RCC 7860 (cell line): ENCODE results near the gene OXT.
A peak's percentile ranks its signal among the peaks of the same experiment; 100 is the strongest.
"Not testable (repeated sequence)": the region's sequence is repeated elsewhere in the genome, so short reads cannot be mapped to it uniquely, and the experiment has no call there.

Experiments
- DNase-seq: peaks from one replicate; pipeline ENCODE4 v3.0.0-alpha.2; 2015; ENCODE audit warnings: low spot score
- FAIRE-seq: peaks from 2 replicates; lab custom pipeline; 2012; peaks lifted over from hg19 to GRCh38; lab: Jason Lieb, UNC

The OXT gene

DNA sequence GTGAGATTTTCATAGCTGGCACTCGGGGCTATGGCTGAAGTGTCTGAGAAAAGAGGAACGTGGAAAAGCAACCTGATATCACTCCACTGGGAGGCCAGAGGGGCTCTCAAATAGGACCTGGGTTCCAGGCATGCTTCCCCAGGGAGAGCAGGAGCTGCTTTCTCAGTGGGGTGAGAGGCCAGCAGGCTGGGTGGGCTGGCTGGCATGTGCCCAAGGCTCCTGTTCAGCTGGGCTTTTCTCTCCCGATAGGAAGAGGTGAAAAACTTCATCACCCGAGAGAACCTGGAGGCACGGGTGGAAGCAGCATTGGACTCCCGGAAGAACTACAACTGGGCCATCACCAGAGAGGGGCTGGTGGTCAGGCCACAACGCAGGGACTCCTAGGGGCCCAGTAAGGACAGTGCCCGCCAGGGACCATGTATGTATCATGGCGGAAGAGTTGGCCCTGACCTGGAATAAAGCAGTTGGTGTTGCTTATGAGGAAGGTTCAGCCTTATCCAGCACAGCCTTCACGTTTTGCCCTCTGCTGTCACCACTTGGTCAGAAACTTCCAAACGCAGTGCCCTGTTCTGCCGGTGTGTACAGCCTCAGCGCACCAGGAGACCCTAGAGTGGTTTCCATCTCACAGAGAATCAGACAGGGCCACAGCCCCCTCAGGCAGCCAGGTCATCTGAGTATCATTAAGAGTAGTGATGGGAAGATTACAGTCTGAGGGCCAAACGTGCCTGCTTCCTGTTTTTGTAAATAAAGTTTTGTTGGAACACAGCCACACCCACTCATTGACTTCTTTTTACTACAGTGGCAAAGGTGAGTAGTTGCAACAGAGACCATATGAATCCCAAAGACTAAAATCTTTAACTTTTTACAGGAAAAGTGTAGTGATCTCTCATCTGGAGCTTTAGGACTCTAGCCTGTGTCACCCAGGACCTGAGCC, 23.7 kb upstream of the OXT start:
- FAIRE-seq: no peak
- DNase-seq: no peak

DNA sequence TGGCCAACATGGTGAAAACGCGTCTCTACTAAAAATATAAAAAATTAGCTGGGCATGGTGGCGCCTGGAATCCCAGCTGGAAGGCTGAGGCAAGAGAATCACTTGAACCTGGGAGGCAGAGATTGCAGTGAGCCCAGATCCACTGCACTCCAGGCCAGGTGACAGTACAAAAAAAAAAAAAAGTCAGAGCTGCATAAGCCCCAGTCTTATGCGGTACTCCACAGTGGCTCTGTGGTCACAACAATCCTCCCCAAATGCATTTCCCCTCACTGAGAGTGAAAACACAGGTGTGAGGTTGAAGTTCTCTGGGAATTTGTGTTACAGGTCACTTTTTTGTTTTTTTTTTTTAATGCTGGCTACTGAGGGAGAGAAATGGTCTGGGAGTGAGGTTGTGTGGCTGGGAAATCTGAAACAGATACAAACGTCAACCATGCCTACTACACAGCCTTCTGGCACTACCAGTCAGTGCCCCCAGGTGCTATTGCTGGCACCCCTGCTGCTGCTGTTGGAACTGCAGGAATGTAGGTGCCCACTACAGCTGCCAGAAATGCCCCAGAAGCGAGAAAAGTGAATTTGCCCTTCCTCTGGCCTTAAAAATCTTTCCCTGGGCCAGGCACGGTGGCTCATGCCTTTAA, 19.9 kb upstream of the OXT start:
- DNase-seq (no peak), FAIRE-seq (no peak)

DNA sequence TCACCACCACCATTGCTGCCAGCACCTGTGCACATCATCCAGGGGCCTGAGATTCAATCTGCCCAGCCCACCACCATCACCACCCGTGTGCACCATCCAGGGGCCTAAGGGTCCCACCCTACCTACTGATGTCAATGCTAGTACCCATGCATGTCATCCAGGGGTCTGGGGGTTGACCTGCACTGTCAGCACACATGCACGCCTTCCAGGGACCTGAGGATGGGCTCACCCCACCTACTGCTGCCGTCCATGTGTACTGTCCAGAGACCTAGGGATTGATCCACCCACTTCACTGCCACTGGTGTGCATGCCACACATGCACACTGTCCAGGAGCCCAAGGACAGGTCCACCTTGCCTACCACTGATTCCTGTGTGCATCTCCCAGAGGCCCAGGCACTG, 11.9 kb upstream of the OXT start:
- FAIRE-seq (no peak), DNase-seq (no peak)

DNA sequence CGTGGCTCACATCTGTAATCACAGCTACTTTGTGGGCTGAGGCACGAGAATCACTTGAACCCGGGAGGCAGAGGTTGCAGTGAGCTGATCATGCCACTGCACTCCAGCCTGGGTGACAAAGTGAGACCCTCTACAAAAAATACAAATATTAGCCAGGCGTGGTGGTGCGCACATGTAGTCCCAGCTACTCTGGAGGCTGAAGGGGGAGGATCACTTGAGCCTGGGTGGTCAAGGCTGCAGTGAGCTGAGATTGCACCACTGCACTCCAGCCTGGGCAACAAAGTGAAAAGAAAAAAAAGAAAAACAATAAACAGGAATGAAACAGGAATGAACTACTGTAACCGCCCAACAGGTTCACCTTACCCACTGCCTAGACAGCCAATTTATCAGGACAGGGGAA, 7.3 kb upstream of the OXT start:
- DNase-seq, FAIRE-seq: not testable (repeated sequence)

DNA sequence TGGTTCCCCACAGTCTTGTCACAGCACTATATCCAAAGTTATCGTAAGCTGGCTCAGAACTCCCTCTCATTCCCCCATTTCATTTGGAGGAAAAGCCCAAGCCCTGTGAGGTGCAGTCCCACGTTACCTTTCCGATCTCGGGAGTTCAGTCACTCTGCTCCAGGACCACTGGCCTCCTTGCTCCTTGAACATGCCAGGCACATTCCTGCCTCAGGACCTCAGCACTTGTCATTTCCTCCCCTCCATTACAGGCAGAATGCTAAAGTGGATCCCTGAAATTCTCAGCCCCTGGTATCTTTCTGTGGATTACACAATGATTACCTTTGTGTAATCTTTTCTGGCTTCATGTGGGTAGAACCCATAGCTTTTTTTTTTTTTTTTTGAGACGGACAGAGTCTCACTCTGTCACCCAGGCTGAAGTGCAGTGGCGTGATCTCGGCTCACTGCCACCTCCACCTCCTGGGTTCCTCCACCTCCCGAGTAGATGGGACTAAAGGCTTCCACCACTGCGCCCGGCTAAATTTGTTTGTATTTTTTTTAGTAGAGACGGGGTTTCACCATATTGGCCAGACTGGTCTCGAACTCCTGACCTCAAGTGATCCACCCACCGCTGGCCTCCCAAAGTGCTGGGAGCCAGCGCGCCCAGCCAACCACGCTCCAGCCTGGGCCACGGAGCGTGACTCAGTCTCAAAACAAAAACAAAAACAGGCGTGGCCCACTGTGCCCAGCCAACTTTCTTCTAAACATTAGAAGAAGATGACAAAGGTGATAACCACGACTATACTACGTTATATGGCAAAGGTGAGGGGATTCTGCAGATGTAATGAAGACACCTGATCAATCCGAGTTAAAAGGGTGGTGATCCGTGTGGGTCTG, 4.0 kb upstream of the OXT start:
- no peak for FAIRE-seq
- DNase-seq: no peak

DNA sequence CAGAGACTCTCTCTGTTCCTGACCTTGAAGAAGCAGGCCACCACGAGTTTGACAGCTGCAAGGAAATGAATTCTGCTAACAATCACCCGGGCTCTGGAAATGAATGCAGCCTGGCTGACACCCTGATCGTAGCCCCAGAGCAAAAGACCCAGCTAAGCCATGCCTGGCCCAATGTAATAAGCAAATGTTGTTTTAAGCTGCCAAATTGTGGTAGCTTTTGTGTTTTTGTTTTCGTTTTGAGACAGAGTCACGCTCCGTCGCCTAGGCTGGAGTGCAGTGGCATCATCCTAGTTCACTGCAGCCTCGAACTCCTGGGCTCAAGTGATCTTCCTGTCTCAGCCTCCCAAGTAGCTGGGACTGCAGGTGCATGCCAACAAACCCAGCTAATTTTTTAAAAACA, 3.3 kb upstream of the OXT start:
- FAIRE-seq (no peak), DNase-seq (no peak)

DNA sequence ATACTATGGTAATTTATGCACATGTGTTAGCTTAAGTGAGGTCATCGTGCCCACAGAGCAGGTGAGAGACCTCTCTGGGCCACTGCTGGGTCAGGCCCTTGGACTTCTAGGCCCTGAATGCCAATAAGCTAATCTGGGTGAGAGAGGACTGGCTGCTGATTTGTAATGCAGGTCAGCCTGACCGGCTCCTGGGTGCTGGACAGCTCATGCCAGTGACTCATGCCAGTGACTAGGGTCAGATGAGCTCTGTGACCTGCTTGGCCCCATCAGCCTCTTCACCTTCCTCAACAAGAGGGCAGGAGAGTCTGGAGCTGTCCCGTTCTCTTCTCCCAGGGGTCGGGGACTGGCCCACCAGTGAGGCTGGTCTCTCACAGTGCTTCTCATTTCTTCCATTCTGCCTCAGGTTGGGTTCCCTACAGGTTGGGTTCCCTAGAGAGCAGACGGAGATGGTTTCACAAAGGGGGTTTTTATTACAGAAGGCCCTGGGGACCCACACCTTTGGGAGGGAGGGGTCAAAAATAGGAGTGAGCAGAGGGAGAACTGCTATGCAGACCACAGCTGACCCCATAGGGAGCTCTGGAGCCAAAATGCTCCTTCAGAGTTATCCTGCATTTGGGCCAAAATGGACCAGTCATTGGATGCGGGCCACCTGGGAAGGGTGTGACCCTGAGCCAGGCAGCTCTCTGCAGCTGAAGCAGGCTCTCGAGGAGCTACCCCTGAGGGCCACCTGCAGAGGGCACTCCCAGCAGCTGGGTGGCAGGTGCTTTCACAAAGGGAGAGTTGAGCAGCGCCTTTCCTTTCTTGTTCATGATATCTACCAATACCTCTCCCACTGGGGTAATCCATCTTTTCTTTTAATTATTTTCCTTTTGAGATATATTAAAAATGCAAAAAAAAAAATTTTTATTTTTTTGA, 2.2 kb upstream of the OXT start:
- DNase-seq (peak; percentile 71), FAIRE-seq (peak; percentile 58)

DNA sequence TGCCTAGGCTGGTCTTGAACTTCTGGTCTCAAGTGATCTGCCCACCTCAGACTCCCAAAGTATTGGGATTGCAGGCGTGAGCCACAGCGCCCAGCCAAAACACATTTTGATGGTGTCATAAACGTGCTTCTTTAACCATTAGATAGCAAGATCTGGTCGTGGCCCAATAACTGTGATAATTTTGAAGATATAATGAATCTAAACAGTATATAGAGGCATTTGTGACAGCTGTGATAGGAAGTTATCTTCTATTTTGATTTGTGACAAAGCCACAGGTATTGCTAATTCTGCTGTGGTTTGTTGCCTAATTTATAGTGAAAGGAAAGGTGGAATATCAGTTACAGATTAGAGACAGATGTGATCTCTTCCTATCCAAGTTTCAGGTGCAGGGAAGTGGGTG, 695 bp upstream of the OXT start:
- DNase-seq: no peak
- no peak for FAIRE-seq

DNA sequence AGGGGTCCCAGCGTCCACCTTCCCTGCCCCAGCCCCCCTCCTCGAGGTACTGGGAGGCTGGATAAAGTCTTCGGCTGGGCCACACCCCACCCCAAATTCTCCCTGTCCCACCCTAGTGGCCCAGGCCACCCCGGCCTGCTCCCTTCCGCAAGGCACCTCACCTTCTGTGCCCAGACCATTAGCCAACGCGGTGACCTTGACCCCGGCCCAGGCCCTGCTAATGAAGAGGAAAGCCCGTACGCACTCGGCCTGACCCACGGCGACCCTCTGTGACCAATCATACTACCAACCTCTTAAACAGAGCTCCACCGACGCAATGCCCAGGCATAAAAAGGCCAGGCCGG, 182 bp upstream of the OXT start:
- DNase-seq (no peak), FAIRE-seq (no peak)

DNA sequence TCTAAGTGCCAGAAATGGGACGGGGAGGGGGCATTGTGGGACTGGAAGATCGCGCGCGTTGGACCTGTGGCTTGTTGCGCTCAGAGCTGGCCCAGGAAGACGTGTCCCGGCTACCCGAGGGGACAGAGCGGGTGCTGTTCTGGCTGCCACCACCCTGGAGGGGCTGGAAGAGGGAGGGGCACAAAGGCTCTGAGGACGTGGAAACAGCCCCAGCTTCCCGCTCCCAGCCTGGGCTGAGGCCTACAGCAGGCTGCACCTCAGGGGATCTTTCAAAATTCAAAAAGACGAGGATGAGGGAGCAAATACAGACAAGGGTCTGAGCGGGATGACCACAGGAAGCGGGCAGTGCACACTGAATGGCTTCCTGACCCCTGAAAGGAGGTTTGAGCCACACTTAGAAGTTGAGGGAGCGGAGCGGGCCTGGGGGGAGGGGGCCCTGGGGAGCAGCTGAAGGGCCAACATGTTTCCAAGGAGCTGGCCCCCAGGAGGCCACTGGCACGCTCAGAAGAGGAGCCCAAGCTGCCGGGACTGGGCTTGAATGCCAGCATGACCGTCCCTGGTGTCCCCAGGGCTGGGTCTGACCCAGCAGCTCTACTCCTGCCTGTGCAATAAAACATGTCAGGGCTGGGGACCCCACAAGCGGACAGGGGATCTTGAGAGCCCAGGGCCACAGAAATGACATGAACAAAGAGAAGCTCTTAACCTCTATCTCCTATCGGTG, 1.3 kb downstream of the OXT start:
- FAIRE-seq (no peak), DNase-seq (no peak)

DNA sequence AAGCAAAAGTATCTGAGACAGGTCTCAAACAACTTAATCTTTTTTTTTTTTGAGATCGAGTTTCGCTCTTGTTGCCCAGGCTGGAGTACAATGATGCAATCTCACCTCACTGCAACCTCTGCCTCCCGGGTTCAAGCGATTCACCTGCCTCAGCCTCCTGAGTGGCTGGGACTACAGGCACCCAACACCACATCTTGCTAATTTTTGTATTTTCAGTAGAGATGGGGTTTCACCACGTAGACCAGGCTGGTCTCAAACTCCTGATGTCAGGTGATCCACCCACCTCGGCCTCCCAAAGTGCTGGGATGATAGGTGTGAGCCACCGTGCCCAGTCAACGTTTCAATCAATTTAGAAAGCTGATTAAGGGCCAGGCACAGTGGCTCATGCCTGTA, 1.8 kb downstream of the OXT start:
- not testable (repeated sequence) for FAIRE-seq, DNase-seq

DNA sequence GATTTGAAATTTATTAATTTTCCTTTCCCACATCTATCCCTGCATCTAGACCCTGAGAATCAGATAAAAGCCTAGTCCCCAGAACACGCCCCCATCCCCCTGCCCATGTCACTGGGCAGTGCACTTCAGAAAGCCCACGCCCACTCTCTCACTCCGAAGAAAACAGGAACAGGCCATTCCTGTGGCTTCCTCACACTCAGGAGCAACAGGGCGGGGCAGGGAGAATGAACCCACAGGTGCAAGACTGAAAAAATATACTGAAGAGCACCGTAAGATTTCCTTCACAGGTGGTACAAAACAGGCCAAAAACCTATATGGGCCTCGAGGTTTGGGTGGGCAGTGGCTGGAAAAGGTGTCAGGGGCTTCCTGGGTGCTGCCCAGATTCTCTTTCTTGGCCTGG, 3.4 kb downstream of the OXT start:
- FAIRE-seq (no peak), DNase-seq (no peak)

DNA sequence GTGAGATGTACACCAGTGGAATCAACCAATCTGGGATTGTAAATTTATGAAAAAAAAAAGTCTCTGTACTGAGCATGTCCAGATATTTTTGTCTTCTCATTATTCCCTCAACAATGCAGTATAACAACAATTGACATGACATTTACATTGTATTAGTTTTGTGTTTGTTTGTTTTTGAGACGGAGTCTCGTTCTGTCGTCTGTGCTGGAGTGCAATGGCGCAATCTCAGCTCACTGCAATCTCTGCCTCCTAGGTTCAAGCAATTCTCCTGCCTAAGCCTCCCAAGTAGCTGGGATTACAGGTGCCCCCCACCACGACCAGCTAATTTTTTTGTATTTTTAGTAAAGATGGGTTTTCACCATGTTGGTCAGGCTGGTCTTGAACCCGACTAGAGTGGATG, 3.9 kb downstream of the OXT start:
- FAIRE-seq, DNase-seq: not testable (repeated sequence)

DNA sequence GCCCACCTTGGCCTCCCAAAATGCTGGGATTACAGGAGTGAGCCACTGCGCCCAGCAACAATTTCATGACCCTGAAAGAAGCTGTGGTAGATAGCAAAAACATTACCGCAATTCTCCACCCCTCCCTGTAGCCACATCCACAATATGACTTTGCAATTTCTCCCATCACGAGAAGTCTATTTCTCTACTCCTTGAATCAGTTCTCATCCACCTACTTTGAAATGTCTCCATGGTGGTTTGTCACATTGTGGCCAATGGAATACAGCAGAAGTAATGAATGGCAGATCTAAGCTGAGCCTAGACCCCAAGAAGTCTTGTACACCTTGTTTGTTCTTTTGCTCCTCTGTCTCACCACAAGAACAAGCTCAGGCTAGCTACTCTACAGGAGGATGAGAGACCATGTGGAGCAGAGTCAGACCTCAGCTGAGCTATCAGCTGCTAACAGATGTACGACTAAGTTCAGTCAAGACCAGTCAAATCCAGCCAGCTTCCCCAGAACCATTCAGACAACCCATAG, 6.3 kb downstream of the OXT start:
- FAIRE-seq: no peak
- DNase-seq: no peak

DNA sequence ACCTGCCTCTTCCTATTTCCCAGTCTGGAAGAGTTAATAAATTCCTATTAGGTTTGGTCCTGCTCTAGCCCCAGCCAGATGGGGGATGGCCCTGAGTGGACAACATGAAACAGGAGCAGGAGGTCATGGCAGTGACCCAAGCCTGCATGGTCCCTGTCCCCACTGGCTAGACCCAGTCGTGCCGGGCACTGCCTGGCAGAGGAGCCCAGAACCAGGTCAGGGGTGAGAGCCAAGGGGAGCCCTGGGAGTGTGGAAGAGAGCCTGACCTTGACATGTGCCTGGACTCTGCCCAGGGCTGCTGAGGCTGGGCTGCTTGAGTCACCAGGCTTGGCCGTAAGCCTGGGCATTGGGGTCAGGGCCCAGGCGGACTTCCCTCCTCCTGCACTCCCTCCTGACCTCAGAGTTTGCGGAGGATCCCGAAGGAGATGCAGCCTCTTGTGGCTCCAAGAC, 9.5 kb downstream of the OXT start:
- FAIRE-seq: peak; percentile 84

DNA sequence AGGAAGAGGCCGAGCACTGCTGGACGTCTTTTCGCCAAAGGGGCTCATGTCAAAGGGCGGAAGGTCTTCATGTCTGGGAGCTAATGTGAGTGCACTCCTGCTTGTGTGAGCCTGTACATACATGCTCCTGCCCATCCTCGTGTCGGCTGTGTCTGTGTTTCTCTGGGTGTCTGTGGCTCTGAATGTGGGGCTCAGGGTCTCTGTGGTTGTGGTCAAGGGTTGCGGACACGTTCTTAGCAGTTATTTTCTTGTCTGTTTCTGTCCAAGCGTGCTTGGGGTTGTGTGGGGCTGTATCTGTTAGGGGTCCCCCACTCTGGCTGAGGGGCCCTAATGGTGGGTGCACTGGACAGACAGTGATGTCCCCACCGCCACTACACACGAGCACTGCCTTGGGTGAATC, 10.2 kb downstream of the OXT start:
- FAIRE-seq (no peak), DNase-seq (no peak)

More for the DNA sequence above, 9.5 kb downstream of the OXT start:
- peak; percentile 34 for DNase-seq

DNA sequence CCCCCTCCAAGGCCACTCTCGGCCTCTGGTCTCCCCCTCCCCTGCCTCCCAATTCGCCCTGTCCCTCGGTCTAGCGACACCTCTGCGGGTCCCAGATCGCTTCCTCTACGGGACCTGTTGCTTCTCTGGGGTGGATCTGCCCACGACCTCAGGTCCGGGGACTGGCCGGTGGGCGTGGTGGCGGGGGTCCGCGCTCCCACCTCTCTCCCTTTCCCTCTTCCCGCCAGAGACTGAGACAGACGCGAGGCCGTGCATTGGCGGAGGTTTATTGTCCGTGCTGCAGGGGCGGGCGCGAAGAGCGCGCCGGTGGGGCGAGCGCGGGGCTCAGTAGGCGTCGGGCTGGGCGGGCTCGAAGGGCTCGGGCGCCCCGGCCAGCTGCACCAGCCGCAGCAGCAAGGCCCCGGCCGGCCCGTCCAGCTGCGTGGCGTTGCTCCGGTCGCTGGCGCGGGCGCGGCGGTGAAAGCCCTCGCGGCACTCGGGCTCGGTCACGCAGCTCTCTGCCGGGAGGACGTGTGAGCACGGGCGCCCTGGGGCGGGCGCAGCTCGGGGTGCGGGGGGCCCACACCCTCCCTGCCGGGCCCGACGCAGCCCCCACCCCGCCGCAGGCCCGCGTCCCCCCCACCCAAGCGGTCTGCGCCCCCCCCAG, 11.0 kb downstream of the OXT start:
- DNase-seq: no peak
- FAIRE-seq: no peak

DNA sequence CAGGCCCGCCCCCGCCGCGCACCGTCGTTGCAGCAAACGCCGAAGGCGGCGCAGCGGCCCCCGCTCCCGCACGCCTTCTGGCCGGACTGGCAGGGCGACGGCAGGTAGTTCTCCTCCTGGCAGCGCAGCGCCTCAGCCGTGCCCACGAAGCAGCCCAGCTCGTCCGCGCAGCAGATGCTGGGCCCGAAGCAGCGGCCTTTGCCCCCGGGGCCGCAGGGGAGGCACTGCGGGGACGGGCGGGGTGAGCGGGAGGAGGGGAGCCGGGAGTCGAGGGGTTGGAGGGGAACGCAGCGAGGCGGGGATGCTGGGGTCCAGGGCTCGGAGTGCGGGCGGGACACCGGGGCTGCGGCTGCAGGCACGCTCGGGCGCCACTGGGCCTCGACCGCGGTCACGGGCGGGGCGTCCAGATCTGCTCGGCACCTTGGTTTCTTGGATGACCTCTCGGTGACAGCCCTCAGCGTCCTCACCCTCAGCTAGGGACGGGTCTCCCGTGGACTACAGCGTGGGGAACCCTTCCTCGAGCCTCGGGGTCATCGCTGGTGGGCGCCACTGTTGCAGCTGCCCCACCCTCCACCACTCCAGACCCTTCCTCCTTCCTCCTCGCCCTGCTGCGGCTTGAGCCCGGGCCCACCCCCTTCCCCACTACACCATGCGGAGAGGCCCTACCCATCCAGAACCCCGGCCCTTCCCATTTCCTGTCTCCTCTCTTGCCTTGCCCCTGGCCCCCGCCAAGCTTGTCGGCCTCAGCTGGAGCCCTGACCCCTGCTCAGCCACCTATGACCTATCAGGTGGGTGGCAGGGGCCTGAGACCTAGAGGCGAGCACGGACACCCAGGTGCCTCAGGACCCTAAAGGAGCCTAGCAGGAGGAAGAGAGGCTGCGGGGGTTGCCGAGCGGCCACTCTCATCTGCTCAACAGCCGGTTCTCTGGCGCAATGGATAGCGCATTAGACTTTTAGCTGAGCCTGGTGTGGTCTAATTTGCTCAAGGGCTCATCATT, 11.8 kb downstream of the OXT start:
- FAIRE-seq (no peak), DNase-seq (no peak)
